HG02642 (cell line): Measurements from ENCODE around the gene BTBD8.
"Not testable (repeated sequence)": the region's sequence is repeated elsewhere in the genome, so short reads cannot be mapped to it uniquely, and the experiment has no call there.

Experiments used
- ATAC-seq: cut with Tn5 transposase; IDR thresholded peaks from one replicate; pipeline ENCODE4 v1.9.1; 2021; ENCODE audit warnings: mild to moderate bottlenecking; ENCODE audit not compliant: unreplicated experiment, poor library complexity

BTBD8 gene

DNA sequence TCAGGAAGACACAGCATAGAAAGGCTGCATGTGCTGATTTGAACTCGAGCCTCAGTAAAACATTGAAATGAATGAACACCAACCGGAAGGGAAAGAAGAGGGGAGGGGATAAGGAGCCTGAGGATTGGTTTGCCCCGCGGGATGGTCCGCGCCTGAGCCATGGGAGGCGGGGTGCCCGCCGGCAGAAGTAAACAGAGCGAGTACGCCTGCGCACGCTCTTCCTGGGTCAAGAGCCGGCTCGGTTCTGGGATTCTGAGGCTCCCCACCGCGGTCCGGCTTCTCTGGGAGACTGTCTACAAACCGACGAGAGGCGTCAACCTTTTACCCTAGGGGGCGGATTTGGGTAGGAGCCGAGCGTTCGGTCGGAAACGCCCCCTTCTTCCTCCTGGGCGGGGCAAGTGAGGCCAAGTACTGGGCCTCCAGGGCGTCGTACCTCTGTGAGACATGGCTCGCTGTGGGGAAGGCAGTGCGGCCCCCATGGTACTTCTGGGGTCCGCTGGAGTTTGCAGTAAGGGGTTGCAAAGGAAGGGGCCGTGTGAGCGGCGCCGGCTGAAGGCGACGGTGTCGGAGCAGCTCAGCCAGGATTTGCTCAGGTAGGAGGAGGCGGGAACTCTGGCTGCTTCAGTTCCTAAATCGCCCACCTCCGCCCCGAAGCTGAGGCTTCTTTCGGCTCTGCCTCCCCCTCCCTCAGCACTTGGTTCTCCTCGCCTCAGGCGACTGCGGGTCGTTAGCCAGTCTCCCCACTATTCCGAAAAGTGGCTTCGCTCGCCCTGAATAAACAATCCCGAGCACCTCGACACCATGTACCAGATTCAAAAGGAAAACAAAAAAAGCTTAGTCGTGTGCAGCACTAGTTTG lies at the start of gene BTBD8:
Gene BTBD8 (plus strand): TSS at position 218 of the 858 bp plus-strand sequence. CDS start 227 bp downstream, at position 445.
- ATAC-seq = peak; percentile 97

DNA sequence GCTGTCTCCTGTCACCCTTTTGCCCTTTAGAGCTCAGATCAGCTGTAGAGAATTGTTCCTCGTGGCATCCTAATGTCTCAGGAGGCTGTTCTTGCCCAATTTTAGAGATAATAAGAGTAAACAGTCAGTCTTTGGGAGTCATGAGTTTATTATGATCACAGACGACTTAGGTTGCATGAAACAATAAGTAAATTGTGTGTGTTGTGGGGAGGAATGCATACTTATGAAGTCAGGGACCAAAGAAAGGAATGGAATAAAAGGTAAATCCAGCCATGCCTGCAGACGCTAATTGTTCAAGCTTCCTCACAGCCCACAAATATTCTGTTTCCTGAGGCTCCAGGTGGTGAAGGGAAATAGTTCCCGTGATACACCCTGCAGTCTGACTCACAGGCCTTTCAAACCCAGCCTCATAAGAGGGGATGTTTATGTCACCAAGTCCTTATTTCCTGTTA lies 49.5 kb upstream of the BTBD8 start:
- no peak for ATAC-seq

DNA sequence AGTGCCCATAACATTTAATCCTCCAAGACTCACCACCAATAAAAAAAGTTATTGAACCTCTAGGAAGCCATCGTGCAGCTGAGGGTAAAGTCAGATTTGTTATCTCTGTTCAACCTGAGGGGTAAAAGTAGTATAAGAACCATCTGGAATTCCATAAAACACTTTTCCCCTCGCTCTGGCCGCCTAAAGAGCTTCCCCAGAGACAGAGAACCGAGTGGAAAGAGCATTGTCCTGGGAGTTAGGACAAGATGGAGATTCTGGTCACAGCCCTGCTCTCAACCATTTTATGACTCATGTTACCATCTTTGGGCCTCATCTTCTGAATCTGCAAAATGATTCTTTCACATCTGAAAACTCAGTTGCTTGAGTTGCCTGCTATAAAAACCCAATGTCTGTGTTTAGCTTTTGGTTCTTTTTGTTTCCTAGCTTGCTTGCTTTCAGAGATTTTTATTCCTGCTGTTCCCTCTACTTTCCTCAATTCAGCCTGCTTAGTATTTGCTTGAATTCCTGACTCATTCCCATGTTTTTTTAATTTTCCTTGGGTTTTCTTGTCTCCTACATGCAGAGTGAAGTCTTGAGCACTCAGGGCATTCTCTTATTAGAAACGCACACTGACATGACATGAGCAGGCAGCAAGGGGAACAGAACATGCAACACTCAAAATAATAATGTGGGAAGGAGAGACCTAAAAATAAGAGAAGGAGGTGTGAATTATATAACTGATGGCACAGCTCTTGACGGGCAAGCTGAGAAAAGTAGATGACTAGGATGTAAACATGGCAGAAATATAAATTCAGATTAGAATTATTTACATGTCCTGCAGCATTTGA lies 48.6 kb upstream of the BTBD8 start:
- no peak for ATAC-seq

DNA sequence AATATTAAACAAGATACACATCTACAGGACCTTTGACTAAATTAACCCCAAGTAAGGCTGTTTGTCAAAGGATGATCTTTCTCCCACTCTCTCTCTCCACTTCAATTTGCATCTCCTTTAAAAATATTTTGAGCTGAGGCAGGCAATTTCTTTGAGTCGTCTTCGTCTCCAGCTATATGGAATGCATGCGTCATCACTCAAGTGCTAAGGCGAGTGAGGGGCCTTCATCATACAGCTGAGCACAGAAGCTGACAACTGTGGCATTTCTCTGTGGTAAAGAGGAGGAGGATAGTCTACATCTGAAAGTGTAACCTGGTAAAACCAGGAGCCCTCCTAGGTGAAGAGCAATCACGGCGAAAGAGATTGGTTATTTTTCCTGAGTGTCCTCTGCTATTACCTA lies 42.7 kb upstream of the BTBD8 start:
- ATAC-seq = no peak

DNA sequence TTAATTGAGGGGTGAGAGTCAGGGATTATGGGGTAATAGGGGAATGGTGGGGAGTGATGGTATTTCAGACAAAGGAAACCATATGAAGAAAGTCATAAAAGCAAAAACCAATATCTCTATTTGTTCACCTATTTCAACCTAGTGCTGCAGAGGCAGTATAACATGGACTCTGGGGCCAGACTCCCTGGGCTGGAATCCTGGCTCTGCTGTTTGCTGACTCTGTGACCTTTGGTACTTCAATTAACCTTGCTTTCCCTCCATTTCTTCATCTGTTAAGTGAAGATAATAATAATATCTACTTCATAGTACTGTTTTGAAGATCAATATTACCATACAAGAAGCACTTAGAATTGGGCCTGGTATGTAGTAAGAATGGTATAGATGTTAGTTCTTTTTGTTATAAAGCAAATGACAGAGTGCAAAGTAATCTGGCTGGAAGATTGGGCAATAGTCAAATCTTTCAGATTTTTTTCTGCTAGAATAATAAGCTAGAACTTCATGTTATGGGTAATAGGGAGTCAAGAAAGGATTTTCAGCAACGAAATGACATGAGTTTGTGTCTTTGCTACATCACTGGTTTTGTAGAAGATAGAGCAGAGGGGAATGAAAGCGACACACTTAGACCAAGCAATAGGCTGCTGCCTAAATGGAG lies 41.3 kb upstream of the BTBD8 start:
- ATAC-seq = no peak

DNA sequence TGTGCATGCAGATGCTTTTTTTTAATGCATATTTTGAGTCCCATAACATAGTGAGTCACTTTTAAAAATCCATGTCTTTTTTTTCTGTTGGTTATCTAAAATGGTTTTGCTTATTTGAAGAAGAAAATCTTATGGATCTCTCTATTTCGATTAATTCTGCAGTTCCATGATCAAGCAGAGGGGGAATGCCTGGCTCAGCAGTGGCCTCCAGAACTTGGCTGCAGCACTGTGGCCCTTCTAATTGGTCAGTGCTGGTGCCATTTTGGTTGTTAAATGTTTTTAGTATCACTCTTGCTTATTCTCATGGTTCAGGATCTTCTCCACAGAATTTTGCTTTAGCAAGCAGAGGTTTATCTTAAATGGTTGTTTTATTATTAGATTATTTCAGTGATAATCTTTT lies 39.2 kb upstream of the BTBD8 start:
- no peak for ATAC-seq

DNA sequence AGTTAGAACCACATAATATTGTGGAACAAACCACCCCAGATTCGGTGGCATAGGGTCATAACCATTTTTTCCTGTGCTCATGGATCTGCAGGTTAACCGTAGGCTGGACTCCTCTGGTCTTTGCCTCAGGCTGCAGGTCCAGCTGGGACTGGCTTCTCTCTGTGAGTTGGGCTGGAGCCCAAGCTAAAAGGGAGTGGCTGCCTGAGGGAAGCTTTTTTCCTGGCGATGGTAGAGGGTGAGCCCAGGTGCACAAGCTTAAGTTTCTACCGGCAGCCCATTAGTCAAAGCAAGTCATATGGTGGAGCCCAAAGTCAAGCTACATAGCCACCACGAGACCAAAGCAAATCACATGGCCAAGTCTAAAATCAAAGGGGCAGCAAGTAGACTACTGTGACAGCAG lies 36.5 kb upstream of the BTBD8 start:
- ATAC-seq = no peak

DNA sequence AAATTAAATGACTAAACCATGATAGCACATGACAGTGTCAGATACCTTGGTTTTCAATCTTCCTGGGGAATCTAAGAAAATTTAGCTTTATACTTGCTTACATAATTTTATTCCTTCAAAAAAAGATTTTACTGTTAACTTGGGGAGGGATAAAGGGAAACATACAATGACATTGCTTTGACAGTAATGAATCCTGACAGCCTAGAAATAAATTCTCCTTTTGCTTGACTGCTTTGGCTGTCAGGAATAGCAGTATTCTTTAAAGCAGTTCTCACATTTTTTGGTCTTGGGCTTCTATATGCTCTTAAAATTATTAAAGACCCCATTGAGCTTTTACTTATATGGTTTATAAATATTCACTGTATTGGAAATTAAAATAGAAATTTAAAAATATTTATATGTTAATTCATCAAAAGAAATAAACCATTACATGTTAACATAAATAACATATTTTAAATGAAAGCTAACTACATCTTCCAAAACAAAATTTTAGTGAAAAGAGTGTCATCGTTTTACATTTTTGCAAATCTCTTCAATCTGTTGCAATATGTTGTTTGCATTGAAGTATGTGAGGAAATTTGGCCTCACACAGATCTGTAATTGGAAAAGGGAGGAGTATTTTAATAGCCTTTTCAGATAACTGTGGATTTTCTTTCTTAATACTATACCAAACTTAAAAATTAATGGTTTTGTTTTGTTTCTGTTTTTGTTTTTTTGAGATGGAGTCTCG lies 34.2 kb upstream of the BTBD8 start:
- ATAC-seq = no peak

DNA sequence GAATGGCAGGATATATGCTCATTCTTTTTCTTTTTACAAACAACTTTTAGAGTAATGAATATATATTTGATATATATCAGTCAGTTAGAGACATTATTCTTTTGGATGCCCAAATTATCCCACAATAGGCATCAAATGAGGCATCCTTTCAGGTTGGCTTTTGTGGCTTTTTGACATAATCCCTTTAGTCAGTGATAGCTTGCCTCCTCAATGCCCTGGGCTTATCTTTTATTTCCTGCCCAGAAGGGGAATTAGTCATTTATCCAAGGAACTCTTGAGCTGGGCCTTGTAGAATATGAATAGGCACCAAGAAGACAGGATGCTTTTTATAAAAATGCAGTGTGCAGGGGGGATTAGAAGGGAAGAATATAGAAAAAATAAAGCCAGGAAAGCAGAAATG lies 28.2 kb upstream of the BTBD8 start:
- ATAC-seq = no peak

DNA sequence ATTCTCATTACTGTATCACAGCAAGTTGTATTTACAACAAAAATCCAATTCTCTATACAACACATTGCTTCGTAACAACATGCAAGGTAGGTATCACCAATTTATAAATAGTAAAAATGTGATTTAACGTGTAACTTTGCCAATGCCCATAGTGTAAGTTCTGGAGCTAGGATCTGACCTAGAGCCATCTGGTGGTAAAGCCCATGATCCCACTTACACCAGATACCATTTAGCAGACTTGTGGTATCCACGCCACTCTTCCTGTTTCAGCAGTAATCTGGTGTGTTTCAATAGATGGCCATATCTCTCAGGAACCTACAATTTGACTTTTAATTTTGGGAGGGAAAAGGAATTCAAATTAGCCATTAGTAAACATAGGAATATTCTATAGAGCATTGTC lies 15.1 kb upstream of the BTBD8 start:
- ATAC-seq = no peak

DNA sequence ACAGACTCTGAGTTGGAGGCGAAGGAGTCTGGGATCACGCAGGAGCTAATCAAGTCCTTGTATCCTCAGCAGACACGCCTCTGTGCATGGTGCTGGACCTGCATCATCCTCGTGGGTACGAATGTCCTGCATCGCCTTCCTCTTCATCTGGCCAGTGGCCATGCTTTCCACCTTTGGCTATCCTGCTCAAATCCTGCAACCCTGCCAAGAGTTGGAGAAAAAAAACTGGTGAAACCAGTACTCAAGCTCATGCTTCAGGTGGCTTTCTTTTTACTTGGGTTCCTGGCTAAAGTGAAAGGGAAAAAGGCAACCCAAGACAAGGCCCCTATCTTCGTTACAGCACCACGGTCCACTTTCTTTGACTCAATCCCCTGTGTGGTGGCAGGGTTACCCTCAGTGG lies 13.8 kb upstream of the BTBD8 start:
- no peak for ATAC-seq

DNA sequence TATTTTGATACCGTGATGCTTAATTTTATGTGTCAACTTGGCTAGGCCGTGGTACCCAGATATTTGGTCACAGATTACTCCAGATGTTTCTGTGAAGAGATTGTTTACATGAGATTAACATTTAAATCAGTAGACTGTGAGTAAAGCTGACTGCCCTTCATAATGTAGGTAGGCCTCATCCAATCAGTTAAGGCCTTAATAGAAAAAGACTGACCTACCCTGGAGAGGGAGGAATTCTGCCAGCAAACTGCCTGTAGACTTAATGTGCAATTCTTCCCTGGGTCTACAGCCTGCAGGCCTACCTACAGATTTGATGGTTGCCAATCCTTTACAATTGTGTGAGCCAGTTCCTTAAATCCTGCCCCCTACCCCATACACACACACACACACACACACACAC lies 9.3 kb upstream of the BTBD8 start:
- no peak for ATAC-seq

DNA sequence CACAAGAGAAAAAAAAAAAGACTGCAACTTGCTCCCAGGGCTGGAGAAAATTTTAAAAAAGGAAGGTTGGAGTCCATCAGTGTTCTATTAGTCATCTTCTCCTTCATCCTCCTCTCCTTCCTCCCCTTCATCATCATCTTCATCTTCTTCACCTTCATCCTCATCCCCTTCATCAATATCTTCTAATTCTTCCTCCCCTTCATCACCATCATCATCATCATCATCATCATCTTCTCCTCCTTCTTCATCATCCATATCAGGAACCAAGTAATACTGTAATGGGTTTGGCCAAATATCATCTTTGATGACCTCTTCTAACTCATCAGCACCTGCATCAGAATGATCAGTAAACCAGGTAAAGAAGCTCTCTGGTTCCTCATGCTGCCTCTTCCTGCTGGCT lies 5.7 kb upstream of the BTBD8 start:
- ATAC-seq = not testable (repeated sequence)

DNA sequence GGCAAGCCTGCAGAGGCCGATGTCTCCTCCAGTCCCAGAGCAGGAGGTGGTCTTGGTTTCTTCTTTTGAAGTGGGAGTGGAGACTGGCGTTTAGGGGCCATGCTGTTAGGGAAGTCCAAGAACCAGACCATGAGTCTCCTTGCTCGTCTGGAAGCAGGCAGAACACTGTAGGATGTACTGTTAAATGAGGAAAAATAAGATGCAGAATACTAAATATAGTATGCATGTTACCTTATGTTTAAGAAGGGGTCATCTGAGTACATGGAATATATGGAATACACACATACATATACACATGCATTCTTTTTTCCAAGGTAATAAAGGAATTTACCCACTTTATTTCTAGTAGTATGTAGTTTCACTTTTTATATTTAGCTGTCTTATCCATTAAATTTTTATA lies 4.8 kb upstream of the BTBD8 start, which contains the start of gene SETSIP:
Gene SETSIP (minus strand): TSS at position 101 of the 400 bp plus-strand sequence. CDS start 0 bp downstream, at position 101.
- ATAC-seq = no peak

DNA sequence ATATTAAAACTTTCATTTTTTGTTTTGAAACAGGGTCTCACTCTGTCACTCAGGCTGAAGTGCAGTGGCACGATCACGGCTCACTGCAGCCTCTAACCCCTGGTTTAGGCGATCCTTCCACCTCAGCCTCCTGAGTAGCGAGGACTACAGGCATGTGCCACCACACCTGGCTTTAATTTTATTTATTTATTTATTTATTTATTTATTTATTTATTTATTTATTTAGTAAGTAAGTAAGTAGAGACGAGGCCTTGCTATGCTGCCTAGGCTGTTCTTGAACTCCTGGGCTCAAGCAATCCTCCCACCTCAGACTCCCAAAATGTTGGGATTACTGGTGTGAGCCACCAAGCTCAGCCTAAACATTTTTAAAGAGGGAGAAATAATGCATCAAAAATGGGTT lies 3.8 kb upstream of the BTBD8 start:
- ATAC-seq = no peak

DNA sequence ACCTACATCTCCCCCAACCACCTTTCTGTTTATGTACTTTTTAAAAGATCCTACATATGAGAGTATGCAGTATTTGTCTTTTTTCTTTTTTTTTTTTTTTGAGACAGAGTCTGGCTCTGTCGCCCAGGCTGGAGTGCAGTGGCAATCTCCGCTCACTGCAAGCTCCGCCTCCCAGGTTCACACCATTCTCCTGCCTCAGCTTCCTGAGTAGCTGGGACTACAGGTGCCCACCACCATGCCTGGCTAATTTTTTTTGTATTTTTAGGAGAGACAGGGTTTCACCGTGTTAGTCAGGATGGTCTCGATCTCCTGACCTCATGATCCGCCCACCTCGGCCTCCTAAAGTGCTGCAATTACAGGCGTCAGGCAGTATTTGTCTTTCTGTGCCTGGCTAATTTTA lies 2.1 kb upstream of the BTBD8 start:
- ATAC-seq = not testable (repeated sequence)

DNA sequence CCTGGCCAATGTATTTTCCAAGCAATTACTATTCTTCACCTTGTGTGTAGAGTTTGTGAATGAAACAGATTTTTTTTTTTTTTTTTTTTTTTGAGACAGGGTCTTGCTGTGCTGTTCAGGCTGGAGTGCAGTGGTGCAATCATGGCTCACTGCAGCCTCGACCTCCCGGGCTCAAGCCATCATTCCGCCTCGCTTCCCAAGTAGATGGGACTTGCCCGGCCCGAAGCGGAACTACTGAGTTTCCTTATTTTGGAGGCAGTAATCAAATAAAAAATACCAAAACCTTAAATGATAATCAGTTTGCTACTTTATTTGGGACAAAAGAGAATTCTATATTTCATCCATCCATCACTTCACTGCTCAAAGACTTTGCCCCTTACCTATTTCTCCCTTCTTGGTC lies 704 bp upstream of the BTBD8 start:
- no peak for ATAC-seq

DNA sequence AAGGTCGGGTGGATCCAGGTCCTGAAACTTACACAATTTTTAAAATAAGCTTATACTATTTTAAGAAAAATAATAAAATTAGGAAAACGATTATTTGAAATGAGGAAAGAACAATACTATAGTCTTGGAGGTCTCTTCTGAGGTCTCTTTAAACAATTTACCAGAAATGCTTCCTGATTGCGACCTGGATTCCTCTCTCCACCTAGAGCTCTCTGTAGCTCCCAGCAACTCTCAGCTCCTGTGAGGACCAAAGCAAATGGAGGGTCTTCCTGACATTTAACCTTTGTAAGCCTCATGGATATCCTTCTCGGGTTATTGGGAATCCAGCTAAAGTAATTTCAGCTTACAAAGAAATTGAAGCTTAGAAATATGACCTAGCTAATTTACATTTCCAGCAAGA lies 886 bp downstream of the BTBD8 start:
- ATAC-seq = no peak

DNA sequence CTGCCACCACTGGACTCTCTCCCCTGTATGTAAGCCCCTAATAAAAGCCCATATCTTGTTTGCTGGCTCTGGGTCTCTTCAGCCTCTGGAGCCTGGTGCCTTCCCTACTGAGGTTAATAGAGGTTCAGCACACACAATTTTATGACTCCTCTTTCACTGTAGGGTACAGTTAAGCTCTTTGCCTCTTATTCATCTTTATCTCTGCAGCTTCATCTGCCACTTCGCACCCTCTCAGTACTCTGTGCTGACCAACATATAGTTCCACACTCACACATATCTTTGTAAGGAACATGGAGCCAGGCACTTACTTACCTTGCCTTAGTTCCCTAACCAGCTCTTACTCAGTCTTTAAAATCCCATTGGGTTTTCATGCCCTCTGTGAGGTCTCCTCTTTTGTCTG lies 4.5 kb downstream of the BTBD8 start:
- ATAC-seq = no peak

DNA sequence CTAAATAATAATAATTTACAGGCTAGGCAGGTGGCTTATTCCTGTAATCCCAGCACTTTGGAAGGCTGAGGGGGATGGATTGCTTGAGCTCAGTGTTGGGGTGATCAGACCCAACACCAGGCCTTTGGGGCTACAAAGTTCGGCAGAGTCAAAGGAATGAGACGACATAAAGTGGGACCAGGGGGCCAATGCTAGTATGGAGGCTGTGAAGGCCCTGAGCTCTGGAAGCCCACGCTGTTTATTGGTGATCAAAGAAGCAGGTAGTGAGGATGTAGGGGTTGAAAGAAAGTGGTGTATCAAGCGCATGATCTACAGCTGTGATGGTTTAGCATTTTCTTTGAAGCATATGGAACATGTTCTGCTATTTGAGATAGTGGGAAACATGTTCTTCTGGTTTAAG lies 5.6 kb downstream of the BTBD8 start:
- ATAC-seq = no peak
